ENCODE data around the gene AGMO.

AGMO gene

GRCh38 chr7:15178065-15178464, 383.8 kb downstream of the AGMO start:
- Mint-ChIP-seq H3K36me3 (no peaks in the 10 kb centered on the region), H3K27ac (no peak overlapping the region), H3K9me3 (peaks cover 5% of the 10 kb centered on the region), H3K4me1 (no peaks in the 10 kb centered on the region), H3K4me3 (no peak overlapping the region), H3K27me3 (no peaks in the 10 kb centered on the region)

DNA sequence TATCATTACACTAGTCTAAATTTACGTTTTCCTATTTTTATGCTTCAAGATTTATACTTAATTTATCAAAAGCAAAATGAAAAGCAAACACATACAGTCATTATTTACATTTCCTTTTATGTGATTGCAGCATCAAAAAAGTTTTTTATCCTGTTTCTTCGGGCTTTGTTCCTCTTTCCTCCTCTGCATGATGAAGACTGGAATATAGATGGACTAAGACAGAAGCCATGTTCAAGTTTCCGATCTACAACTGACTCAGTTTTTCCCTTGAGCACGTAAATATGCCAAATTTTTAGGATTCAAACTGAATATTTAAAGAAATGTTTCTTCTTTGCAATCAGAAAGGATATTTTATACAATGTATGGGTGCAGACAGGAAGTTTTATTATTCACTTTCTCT, 385.7 kb downstream of the AGMO start:
- no peaks in the 10 kb centered on the region for H3K36me3 Mint-ChIP-seq
- no peak overlapping the region for H3K4me3 Mint-ChIP-seq
- H3K4me1 Mint-ChIP-seq = no peaks in the 10 kb centered on the region
- no peaks in the 10 kb centered on the region for H3K27me3 Mint-ChIP-seq
- no peak overlapping the region for H3K27ac Mint-ChIP-seq
- peaks cover under 1% of the 10 kb centered on the region for H3K9me3 Mint-ChIP-seq

DNA sequence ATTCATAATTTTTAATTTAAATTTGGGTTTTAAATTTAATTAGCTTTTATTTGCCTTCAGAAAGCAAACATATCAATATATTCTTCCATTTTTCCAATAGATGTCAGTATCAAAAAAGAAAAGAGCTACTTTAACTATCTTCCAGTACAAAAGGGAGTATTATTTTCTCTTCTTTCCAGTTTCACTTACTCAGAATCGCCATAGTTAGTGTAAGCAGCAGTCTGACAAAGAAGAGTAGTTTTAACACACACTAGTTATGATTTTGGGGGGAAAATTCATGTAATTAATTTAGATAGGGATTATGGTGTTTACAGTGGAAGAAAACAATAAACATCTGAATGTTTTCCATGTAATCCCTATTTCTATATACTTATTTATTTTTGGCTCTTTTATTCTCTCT, 386.7 kb downstream of the AGMO start:
- Mint-ChIP-seq H3K36me3 (no peaks in the 10 kb centered on the region), H3K27me3 (no peaks in the 10 kb centered on the region), H3K4me1 (no peaks in the 10 kb centered on the region), H3K4me3 (no peak overlapping the region), H3K27ac (no peak overlapping the region), H3K9me3 (no peaks in the 10 kb centered on the region)

- no peak overlapping the region for H3K4me3 Mint-ChIP-seq
- no peaks in the 10 kb centered on the region for H3K9me3 Mint-ChIP-seq
- no peak overlapping the region for H3K27ac Mint-ChIP-seq
- H3K36me3 Mint-ChIP-seq = no peaks in the 10 kb centered on the region
- H3K27me3 Mint-ChIP-seq = no peaks in the 10 kb centered on the region
- H3K4me1 Mint-ChIP-seq = no peaks in the 10 kb centered on the region
Measured at GRCh38 chr7:15174485-15174884, 387.3 kb downstream of the AGMO start.

GRCh38 chr7:15168489-15168888, 393.3 kb downstream of the AGMO start:
- Mint-ChIP-seq H3K27me3 (peaks cover 1% of the 10 kb centered on the region), H3K36me3 (no peaks in the 10 kb centered on the region), H3K4me3 (no peak overlapping the region), H3K27ac (no peak overlapping the region), H3K4me1 (no peaks in the 10 kb centered on the region), H3K9me3 (no peaks in the 10 kb centered on the region)

DNA sequence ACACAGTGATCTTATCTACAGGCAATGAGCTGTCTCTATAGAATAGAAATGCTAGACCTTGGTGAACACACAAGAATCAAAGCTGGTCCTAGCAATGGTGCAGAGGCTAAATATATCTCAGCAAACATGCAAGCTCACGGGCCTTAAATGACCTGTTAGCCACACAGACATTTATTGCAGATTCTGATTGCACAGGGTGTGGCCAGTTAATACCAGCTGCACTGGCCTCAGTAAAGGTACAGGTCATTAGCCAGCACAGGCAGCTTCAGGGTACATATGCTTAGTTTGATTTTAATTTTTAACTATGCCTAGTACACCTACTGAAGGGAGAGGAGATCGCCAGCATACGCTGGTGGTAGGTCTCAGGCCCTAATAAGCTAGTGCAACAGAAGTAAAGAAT, 393.9 kb downstream of the AGMO start:
- Mint-ChIP-seq H3K4me1 (no peaks in the 10 kb centered on the region), H3K4me3 (no peak overlapping the region), H3K9me3 (no peaks in the 10 kb centered on the region), H3K27ac (no peak overlapping the region), H3K36me3 (no peaks in the 10 kb centered on the region), H3K27me3 (peaks cover 1% of the 10 kb centered on the region)

DNA sequence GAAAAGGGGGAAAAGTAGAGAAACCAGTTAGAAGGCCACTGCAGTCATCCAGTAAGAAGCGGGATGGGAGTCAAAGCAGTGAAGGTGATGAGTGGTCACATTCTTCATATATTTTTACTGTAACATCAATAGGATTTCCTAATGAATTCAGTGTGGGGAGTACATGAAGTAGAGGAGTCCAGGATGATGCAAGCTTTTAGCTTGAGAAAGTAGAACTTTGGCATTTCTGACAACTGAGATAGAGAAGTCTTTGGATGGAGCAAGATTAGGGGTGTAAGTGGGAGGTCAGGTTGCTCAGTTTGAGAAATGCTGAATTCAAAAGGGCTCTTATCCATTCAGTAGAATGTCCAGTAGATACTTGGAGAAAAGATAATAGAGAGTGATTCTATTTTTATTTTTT, 395.2 kb downstream of the AGMO start:
- Mint-ChIP-seq H3K27me3 (peaks cover 1% of the 10 kb centered on the region), H3K4me1 (no peaks in the 10 kb centered on the region), H3K27ac (no peak overlapping the region), H3K9me3 (no peaks in the 10 kb centered on the region), H3K4me3 (no peak overlapping the region), H3K36me3 (no peaks in the 10 kb centered on the region)

GRCh38 chr7:15159261-15159660, 402.6 kb downstream of the AGMO start:
- H3K27me3 Mint-ChIP-seq = peaks cover 1% of the 10 kb centered on the region
- no peaks in the 10 kb centered on the region for H3K9me3 Mint-ChIP-seq

GRCh38 chr7:15158141-15158810, 403.5 kb downstream of the AGMO start:
- H3K9me3 Mint-ChIP-seq = no peaks in the 10 kb centered on the region
- no peak overlapping the region for H3K27ac Mint-ChIP-seq
- H3K4me3 Mint-ChIP-seq = no peak overlapping the region
- H3K27me3 Mint-ChIP-seq = no peaks in the 10 kb centered on the region
- H3K36me3 Mint-ChIP-seq = no peaks in the 10 kb centered on the region
- H3K4me1 Mint-ChIP-seq = no peaks in the 10 kb centered on the region

More at GRCh38 chr7:15159261-15159660, 402.6 kb downstream of the AGMO start:
- Mint-ChIP-seq H3K36me3 (no peaks in the 10 kb centered on the region), H3K4me3 (no peak overlapping the region), H3K27ac (no peak overlapping the region), H3K4me1 (no peaks in the 10 kb centered on the region)

Measured in activated naive CD4-positive, alpha-beta T cell treated with anti-CD3 and anti-CD28 coated beads, Interleukin-2, amount 50 U/mL, for 24 hours (primary cell).